GM19372 (cell line): Measurements from ENCODE around the gene OLA1.
"Not testable (repeated sequence)": the region's sequence is repeated elsewhere in the genome, so short reads cannot be mapped to it uniquely, and the experiment has no call there.

ENCODE experiments used
- ATAC-seq: cut with Tn5 transposase; IDR thresholded peaks from one replicate; pipeline ENCODE4 v1.9.1; 2021; ENCODE audit warnings: mild to moderate bottlenecking, low read depth, moderate library complexity; ENCODE audit not compliant: unreplicated experiment

Gene OLA1

GRCh38 chr2:174248187-174248997 lies at the start of gene OLA1:
TSS of gene OLA1 (minus strand) at chr2:174248532. CDS start at chr2:174246815, 1,717 bp downstream.
- peak; percentile 97 for ATAC-seq

DNA sequence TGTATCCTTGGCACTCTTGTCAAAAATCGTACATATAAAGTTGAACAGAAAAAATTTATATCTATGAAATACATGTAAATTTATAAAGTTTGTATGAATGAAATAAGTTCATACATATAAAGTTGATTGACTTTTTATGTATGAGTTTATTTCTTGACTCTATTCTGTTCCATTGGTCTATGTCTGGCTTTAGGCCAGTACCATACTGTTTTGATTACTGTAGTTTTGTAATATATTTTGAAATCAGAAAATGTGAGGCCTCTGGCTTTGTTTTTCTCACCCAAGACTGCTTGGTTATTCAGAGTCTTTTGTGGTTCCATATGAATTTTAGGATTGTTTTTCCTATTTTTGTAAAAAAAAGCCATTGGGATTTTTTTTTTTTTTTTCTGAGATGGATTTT lies 44.6 kb upstream of the OLA1 start:
- ATAC-seq, result no peak

DNA sequence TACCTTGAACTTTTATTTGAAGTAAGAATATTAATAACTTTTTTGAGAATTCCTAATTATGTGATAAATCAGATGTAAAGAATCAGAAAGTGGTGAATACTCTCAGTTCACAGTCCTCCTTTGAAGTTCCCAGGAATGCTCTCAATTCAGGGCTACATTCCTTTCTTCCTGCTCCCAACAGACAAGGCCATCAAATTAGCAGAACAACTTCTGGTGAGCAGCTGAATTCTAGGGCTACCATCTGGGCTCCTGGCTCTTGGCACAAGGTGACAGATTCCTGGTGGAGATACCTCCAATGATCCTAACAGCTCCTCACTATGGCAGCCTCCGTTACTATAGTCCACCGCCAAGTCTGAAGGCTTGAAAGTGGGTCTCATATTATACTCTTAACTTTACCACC lies 37.8 kb upstream of the OLA1 start:
- no peak for ATAC-seq

DNA sequence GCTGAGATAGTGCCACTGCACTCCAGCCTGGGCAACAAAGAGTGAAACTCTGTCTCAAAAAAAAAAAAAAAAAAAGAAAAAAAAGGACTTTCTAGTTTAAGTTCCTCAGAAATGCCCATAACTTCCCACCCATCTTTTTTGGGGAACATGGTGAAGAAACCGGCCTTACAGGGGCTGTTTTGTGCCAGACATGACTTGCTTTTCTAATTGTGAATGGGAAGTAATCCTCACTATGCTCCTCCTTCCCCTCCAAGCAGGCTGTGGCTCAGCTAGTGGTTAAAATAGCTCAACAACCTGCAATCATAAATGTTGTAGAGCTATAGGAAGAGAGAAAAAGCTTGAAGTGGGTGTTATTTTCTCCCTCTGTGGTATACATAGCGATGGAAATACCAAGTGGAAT lies 34.1 kb upstream of the OLA1 start:
- no peak for ATAC-seq

DNA sequence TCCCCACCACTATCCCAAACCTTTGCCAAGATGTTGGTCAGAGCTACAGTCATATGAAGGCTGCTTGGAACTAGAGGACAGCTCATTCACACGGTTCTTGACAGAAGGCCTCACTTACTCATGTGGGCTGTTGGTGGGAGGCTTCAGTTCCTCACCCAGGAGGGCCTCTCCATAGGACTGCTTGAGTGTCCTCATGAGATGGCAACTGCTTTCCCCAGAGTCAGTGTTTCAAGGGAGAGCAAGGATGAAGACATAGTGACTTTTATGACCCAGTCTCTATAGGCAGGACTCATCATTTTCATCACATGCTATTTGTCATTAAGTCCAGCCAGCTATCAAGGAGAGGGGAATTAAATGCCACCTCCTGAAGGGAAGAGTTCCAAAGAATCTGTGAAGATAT lies 33.4 kb upstream of the OLA1 start:
- no peak for ATAC-seq

- no peak for ATAC-seq
These were observed 32.3 kb upstream of the OLA1 start for GRCh38 chr2:174280596-174280995.

- not testable (repeated sequence) for ATAC-seq
These were observed 21.9 kb upstream of the OLA1 start for GRCh38 chr2:174270263-174270662.

DNA sequence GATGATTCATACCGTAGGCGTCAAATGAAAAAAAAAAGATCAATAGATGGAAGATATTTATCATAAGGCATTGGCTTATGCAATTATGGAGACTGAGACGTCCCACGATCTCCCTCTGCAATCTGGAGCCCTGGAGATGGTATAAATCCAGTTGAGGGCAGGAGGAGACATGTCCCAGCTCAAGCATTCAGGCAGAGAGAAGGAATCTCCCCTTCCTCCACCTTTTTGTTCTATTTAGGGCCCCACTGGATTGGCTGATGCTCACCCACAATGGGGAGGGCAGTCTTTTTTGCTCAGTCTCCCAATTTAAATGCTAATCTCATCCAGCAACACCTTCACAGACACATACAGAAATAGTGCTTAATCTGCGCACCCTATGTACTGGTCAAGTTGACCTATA lies 18.0 kb upstream of the OLA1 start:
- no peak for ATAC-seq

DNA sequence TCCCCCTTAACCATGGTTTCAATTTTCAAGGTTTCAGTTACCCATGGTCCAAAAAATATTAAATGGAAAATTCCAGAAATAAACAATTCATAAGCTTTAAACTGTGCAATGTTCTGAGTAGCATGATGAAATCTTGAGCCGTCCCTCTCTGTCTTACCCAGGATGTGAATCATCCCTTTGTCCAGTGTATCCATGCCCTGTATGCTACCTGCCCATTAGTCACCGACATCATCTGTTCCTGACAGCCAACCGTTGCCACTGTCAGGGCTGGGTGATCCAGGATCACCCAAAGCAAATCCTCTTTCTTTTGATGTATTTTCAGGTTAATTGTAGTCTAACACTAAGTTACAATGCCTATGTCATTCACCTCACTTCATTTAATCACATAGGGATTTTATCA lies 15.7 kb upstream of the OLA1 start:
- no peak for ATAC-seq

GRCh38 chr2:174259981-174260380 lies 11.6 kb upstream of the OLA1 start:
- no peak for ATAC-seq

DNA sequence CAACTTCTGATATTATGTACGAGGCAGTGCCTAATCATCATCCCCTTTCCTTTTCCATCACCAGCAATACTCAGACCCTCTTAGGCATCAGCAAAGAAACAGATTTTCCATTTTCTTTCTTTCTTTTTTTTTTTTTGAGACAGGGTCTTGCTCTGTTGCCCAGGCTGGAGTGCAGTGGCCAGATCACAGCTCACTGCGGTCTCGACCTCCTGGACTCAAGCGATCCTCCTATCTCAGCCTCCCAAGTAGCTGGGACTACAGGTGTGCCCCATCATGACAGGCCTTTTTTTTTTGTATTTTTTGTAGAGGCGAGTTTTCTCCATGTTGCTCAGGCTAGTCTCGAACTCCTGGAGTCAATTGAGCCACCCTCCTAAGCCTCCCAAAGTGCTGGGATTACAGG lies 5.9 kb upstream of the OLA1 start:
- no peak for ATAC-seq

DNA sequence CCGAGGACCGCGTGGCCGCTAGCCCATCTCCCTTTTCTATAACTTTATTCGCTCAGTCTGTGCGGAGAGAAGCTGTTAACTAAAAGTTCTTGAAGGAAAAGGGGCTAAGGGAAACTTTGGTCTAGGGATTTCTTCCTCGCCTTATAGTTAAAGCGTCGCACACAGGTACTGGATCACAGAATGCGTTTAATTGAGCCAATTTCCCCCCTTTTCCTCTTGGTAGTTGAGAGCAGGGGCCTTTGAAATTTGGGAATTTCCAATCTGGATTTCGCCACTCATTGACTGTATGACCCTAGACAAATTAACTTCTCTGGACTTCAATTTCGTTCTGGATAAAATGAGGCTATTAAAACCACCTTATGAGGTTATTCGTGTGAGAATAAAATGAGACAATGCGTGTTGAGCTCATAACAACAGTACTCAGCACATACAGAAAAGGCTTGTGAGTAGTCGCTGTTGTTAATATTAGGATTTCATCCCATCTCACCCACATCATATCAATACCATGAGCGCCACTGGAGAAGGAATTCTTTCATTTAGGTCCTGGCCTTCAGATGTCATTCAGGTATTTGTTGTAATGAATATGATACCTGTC lies 763 bp upstream of the OLA1 start:
- ATAC-seq, result no peak

GRCh38 chr2:174247474-174248186 lies 702 bp downstream of the OLA1 start:
- peak; percentile 0 for ATAC-seq

DNA sequence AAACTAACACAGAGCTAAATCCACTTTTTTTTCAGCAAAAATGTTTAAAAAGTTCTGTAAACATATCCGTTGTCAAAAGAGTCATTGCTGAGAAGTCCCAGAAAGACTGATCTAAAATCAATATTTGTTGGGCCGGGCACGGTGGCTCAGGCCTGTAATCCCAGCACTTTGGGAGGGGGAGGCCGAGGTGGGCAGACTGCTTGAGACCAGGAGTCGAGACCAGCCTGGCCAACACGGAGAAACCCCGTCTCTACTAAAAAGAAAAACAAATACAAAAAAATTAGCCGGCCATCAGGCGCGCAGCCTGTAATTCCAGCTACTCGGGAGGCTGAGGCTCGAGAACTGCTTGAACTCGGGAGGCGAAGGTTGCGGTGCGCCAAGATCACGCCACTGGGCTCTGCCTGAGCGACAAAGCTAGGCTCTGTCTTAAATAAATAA lies 1.4 kb downstream of the OLA1 start:
- ATAC-seq, result no peak

DNA sequence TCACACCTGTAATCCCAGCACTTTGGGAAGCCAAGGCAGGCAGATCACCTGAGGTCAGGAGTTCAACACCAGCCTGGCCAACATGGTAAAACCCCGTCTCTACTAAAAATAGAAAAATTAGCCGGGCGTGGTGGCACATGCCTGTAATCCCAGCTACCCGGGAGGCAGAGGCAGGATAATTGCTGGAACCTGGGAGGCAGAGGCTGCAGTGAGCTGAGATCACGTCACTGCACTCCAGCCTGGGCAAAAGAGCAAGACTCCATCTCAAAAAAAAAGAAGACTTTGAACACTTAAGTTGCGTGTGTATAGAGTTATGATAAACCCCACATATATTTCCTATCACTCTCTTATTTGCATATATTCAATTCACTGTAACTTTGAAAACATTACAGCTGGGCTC lies 2.7 kb downstream of the OLA1 start:
- not testable (repeated sequence) for ATAC-seq

GRCh38 chr2:174245065-174245464 lies 3.3 kb downstream of the OLA1 start:
- no peak for ATAC-seq

DNA sequence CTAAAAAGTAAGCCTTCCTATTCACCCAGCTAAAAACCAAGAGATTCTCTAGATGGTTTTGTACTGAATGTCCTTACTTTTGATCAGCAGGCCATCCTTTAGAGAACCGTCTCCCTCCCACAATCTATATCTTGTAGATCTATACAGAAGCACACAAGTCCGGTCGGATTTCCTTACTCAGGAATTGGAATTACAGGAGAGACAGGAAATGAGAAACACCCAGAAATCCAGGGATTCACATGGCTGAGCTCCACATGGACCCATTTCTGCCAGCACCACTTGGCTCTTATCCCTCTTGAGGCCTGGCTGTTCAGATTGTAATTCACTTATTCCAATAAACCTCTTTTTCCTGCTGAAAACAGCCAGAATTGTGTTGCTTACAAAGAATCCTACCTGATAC lies 4.5 kb downstream of the OLA1 start:
- ATAC-seq, result no peak

- ATAC-seq, result no peak
These were observed 8.2 kb downstream of the OLA1 start for GRCh38 chr2:174240097-174240496.

DNA sequence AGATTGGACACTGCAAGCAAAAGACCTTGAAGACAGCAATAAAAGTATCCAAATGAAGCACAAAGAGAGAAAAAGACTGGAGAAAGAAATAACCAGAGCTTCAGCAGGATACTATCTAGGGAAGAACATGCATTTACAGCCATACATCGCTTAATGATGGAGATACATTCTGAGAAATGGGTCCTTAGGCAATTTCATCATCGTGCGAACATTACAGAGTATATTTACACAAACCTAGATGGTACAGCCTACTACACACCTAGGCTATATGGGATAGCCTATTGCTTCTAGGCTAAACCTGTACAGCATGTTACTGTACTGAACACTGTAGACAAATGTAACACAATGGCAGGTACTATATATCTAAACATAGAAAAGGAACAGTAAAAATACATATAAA lies 11.9 kb downstream of the OLA1 start:
- ATAC-seq, result no peak

- ATAC-seq, result no peak
These were observed 12.7 kb downstream of the OLA1 start for GRCh38 chr2:174235680-174236079.

- ATAC-seq, result no peak
These were observed 14.5 kb downstream of the OLA1 start for GRCh38 chr2:174233771-174234275.
